ENCODE data around the gene ST6GALNAC6. TPM values are rescaled to one million over a fixed set of nuclear protein-coding genes. Genes with fewer than 3 reads are reported as not detected.
A peak's percentile ranks its signal among the peaks of the same experiment; 100 is the strongest.

The ST6GALNAC6 gene
- total RNA-seq, 1 donor from 2014 or later = 27.4 TPM

GRCh38 chr9:127875306-127875966, 24.0 kb downstream of the ST6GALNAC6 start:
- no peaks in the 10 kb centered on the region for H3K36me3 Mint-ChIP-seq (ENCODE audit: low read depth)
- H3K4me1 Mint-ChIP-seq = peaks cover 19% of the 10 kb centered on the region
- TF ChIP-seq, protein P1, sequence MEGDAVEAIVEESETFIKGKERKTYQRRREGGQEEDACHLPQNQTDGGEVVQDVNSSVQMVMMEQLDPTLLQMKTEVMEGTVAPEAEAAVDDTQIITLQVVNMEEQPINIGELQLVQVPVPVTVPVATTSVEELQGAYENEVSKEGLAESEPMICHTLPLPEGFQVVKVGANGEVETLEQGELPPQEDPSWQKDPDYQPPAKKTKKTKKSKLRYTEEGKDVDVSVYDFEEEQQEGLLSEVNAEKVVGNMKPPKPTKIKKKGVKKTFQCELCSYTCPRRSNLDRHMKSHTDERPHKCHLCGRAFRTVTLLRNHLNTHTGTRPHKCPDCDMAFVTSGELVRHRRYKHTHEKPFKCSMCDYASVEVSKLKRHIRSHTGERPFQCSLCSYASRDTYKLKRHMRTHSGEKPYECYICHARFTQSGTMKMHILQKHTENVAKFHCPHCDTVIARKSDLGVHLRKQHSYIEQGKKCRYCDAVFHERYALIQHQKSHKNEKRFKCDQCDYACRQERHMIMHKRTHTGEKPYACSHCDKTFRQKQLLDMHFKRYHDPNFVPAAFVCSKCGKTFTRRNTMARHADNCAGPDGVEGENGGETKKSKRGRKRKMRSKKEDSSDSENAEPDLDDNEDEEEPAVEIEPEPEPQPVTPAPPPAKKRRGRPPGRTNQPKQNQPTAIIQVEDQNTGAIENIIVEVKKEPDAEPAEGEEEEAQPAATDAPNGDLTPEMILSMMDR (conservative IDR thresholded peaks at IDR 0.05) = no peak
- no peak for DNase-seq (ENCODE audit: low read depth, low spot score)
- H3K4me3 Mint-ChIP-seq = peak overlapping the region; percentile 61
- H3K9me3 Mint-ChIP-seq = no peaks in the 10 kb centered on the region
- H3K27me3 Mint-ChIP-seq (ENCODE audit: low read depth) = no peaks in the 10 kb centered on the region
- H3K27ac Mint-ChIP-seq (ENCODE audit: unreplicated experiment) = no peak overlapping the region

GRCh38 chr9:127874301-127875221, 24.8 kb downstream of the ST6GALNAC6 start:
- no peak overlapping the region for H3K4me3 Mint-ChIP-seq
- H3K36me3 Mint-ChIP-seq (ENCODE audit: low read depth) = no peaks in the 10 kb centered on the region
- no peaks in the 10 kb centered on the region for H3K27me3 Mint-ChIP-seq (ENCODE audit: low read depth)
- TF ChIP-seq, protein P1 (conservative IDR thresholded peaks at IDR 0.05) = no peak
- no peak for DNase-seq (ENCODE audit: low read depth, low spot score)
- H3K4me1 Mint-ChIP-seq = peaks cover 19% of the 10 kb centered on the region
- no peak overlapping the region for H3K27ac Mint-ChIP-seq (ENCODE audit: unreplicated experiment)
- H3K9me3 Mint-ChIP-seq = no peaks in the 10 kb centered on the region

DNA sequence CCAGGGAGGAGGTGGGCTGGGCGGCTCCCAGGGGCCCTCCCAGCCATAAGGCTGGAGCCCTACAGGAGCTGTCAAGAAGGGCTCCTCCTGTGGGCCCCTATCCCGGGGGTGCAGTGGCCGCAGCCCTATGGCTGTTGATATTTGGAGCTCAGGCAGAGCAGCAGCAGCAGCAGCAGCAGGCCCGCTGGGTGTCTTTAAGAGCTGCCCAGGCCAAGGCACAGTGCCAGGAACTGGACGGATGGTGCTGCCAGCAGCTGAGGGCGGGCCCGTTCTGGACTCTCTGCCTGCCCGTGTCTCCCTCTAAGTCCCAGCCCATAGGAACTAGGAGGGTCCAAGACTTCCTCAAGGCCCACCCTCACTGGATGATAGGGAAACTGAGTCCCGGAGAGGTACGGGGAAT, 25.5 kb downstream of the ST6GALNAC6 start:
- TF ChIP-seq, protein P1 (conservative IDR thresholded peaks at IDR 0.05) = no peak
- H3K36me3 Mint-ChIP-seq (ENCODE audit: low read depth) = no peaks in the 10 kb centered on the region
- H3K27me3 Mint-ChIP-seq (ENCODE audit: low read depth) = no peaks in the 10 kb centered on the region
- peaks cover 19% of the 10 kb centered on the region for H3K4me1 Mint-ChIP-seq
- H3K4me3 Mint-ChIP-seq = no peak overlapping the region
- H3K27ac Mint-ChIP-seq (ENCODE audit: unreplicated experiment) = no peak overlapping the region
- no peaks in the 10 kb centered on the region for H3K9me3 Mint-ChIP-seq
- DNase-seq (ENCODE audit: low read depth, low spot score) = no peak

GRCh38 chr9:127873223-127873691, 26.1 kb downstream of the ST6GALNAC6 start:
- Mint-ChIP-seq H3K9me3 (no peaks in the 10 kb centered on the region), H3K4me3 (no peak overlapping the region), H3K4me1 (peaks cover 15% of the 10 kb centered on the region), H3K27ac (ENCODE audit: unreplicated experiment) (no peak overlapping the region), H3K27me3 (ENCODE audit: low read depth) (no peaks in the 10 kb centered on the region), H3K36me3 (ENCODE audit: low read depth) (no peaks in the 10 kb centered on the region)
- TF ChIP-seq, protein P1 (conservative IDR thresholded peaks at IDR 0.05) = no peak
- peak; percentile 44 for DNase-seq (ENCODE audit: low read depth, low spot score)

DNA sequence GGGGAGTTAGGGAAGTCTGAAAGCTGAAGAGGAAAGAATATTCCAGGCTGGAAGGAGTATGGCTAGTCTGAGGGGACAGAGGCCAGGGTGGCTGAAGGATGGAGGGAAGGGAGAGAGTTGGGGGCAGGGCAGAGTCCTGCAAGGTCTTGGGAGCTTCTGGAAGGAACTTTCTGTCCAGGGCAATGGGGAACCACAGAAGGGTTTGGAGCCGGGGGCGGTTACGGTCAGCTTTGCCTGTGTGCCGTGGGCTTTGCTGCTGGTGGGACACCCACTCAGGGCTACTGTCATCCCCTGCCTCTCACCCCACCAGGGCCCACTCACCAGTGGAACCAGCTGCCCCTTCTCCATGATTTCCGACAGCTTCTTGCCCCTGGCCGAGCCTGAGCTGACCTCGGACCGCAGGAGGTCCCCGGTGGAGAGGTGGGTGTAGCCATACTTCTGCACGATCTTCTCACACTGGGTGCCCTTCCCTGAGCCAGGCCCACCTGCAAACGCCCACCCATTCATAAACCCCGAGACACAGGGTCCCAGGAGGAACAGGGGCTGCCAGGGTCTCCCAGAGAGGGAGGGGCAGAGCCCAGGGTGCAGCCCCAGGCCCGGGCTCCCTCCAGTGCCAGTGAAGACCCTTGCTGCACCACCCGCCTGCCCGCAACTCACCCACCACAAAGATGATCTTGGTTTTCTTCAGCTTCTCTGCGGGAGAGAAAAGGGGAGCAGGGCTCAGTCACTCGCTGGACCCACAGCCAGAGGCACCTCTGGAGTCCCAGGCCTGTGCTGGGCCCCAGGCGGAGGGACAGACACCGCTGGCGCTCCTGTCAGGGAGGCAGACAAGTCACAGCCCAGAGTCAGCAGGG, 26.8 kb downstream of the ST6GALNAC6 start:
- Mint-ChIP-seq H3K4me3 (no peak overlapping the region), H3K36me3 (ENCODE audit: low read depth) (no peaks in the 10 kb centered on the region), H3K27ac (ENCODE audit: unreplicated experiment) (no peak overlapping the region), H3K4me1 (peaks cover 9% of the 10 kb centered on the region), H3K9me3 (no peaks in the 10 kb centered on the region), H3K27me3 (ENCODE audit: low read depth) (no peaks in the 10 kb centered on the region)
- TF ChIP-seq, protein P1 (conservative IDR thresholded peaks at IDR 0.05) = no peak
- DNase-seq (ENCODE audit: low read depth, low spot score) = no peak
